T follicular helper cell (primary cell): Measurements from ENCODE around the gene ERBB4.

Source experiments
- DNase-seq: peaks from one replicate; pipeline ENCODE4 v3.0.0-alpha.2; 2020; ENCODE audit warnings: low read depth

ERBB4 gene

DNA sequence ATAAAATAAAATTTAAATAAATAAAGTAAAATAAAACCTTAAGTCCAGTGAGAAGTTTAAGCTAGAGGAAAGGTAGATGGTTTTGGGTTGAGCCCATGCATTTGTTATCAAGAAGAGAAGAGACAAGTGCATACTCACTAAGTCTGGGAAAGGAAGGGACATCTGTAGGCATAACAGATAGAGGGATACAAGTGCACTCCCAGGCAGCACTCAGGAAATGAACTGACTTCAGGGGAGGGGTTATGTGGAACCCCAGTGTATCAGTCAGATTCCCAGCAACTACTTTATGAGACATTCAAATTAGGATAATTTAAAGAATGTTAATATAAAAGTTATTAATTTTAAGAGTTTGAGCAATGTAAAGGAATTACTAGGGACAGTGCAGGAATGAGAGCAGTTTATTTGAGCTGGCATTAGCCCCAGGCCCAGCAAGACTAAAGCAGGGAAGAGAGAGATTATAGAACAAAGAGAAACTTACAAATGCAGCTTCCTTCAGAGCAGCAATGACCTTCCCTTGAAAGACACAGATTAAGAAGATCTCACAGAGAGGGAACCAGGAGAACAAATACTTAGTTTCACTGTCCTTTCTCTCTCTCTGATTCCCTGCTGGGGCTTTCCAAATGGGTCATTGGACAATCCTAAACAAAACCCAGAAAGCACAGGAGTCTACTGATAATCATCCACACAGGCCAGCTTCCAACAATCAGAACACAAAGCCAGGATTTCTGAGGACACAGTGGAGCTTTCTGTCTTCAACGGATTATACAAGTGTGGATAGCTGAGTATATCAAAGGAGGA is 109.7 kb downstream of the ERBB4 start:
- DNase-seq, result no peak

GRCh38 chr2:212427638-212428037 is 111.0 kb downstream of the ERBB4 start:
- DNase-seq, result no peak

- DNase-seq, result no peak
Observed at GRCh38 chr2:212426637-212427412, 111.8 kb downstream of the ERBB4 start.

- DNase-seq, result no peak
Observed at GRCh38 chr2:212424082-212424481, 114.5 kb downstream of the ERBB4 start.

GRCh38 chr2:212423089-212423488 is 115.5 kb downstream of the ERBB4 start:
- DNase-seq, result no peak

GRCh38 chr2:212421556-212422334 is 116.9 kb downstream of the ERBB4 start:
- DNase-seq, result no peak

DNA sequence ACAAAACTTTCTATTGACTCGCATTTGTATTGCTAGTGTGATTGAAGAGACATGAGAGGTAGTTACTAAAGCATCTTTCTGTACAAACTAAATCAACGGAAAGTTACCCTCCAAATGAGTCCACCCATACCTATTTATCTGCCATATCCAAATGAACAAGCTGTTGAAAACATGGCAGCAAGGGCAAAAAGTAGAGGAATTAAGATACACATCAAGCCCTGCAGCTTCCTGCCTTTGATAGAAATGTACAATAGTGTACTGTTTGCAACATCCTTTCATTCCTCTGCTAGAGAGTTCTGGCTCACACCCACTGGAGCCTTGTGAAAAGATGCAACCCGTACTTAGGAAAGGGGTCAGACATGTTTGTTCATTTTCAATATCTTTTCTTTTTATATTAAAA is 122.5 kb downstream of the ERBB4 start:
- no peak for DNase-seq

DNA sequence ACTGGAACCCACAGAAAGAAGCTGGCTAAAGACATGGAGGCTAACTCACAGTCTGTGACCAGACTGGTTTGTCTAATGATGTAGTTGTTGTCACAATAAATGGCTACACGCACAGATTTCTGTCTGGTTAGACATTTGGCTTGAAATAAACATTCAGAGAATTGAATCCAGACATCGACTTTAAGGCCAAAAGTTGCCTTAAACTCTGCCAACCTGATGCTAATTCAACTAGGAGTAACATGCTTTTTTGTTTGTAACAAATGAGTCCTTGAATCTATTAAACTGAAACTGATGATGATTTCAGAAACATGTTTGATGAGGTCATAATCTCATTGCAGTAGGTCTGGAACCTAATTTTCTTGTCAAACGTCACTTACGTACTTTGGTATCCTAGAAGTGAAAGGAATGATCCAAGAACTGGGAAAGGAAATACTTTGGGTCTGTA is 123.8 kb downstream of the ERBB4 start:
- DNase-seq, result no peak

- no peak for DNase-seq
Observed at GRCh38 chr2:212409560-212409959, 129.0 kb downstream of the ERBB4 start.

- DNase-seq, result no peak
Observed at GRCh38 chr2:212408524-212408923, 130.1 kb downstream of the ERBB4 start.

GRCh38 chr2:212406716-212407115 is 131.9 kb downstream of the ERBB4 start:
- DNase-seq, result no peak

GRCh38 chr2:212402316-212402715 is 136.3 kb downstream of the ERBB4 start:
- no peak for DNase-seq

DNA sequence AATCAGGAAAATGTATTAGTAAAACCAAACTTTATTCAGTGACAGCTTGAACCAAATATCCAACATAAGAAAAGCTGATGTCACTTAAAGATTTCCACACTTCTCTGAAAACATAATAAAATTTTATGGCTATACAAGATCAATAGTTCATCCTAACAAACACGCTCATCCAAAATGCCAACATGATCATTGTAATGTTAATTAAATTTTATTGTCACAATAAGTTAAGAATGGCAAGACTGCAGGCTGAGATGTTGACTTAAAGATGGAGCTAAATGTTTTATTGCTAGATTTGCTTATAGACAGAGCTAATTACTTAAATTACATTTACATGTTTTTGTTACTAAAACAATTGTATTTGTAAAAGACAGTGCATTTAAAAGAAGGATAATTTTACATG is 140.3 kb downstream of the ERBB4 start:
- DNase-seq, result no peak

DNA sequence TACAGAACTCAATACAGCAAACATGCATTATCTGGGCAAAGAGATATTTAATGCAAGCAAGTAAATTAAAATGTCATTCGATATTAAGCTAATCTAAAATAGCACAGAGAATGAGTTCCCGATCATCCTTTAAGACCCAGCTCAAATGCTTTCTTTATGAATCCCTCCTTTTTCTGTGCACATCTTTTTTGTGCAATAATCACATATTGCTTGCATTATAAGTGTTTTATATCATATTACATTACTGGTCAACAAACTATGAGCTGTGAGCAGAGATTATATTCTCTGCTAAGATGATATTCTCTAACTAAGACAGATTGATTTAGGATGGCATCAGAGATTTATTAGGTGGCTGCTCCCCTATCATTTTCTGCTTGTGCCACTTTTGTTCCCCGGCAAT is 146.1 kb downstream of the ERBB4 start:
- DNase-seq, result no peak

DNA sequence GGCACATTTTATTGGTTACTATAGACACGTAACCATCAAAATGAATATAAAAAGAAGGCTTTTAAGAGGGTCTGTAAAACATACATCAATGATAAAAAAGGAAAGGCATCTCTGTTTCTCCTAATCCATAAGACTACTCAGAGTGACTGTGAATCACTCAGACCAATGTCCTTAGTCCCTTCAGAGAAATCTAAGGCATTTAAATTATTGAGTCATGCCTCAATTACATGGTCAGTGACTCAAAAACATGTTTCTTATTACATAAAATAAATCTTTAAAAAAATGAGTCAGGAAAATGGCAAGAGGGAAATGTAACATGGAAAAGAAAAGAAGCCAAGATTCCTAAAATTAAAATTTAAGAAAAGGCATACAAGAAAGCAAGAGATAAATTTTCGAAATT is 146.6 kb downstream of the ERBB4 start:
- no peak for DNase-seq

GRCh38 chr2:212387146-212387545 is 151.5 kb downstream of the ERBB4 start:
- no peak for DNase-seq

- DNase-seq, result no peak
Observed at GRCh38 chr2:212385241-212385640, 153.4 kb downstream of the ERBB4 start.

GRCh38 chr2:212384027-212384426 is 154.6 kb downstream of the ERBB4 start:
- no peak for DNase-seq

DNA sequence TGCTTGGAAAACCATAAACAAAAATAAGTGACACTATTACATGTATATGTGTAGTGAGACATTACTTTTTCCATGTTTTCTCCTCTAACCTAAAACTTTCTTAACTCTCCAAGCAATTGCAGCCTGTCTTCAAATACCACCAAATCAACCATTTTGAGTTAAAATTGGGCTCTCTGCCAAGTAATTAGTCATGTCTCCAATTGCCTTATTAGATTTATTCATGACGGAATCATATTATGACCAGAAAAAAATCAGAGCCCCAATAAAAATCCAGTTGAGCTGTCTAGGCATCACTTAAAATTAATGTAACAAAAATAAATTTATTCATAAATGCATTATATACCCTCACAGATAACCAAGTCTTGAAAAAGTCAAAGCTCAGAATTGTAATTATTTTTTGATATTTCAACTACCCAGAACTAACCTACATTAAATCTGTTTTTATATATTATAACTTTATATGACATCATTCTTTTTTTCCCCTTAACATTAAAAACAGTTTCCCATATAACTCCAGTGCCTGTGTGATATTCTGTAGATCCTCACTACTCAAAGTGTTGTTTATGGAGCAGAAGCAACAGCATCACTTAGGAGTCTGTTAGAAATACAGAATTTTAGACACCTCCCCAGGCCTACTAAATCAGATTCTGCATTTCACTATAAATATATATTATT is 157.0 kb downstream of the ERBB4 start:
- DNase-seq, result no peak

DNA sequence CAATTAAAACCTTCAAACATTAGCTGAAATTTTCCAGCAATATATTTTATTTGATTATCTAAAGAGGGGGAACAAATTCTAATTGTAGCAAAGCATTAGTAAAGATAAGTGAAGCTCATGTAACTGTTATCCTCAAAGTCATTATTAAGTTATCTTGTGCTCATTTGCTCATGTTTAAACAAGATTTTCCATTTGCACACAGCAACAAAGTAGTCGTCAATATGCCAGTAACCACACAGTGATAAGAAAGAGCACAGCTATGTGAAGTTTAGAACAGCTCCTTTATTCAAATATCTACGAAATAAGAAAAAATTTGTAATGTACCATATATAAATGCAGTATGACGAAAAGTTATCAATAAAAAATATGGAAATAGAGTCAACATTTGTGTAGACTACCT is 159.5 kb downstream of the ERBB4 start:
- DNase-seq, result no peak

DNA sequence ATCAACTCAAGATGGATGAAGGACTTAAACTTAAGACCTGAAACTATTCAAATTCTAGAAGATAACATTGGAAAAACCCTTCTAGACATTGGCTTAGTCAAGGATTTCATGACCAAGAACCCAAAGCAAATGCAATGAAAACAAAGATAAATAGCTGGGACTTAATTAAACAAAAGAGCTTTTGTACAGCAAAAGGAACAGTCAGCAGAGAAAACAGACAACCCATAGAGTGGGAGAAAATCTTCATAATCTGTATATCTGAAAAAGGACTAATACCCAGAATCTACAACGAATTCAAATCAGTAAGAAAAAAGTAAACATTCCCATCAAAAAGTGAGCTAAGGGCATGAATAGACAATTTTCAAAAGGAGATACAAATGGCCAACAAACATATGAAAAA is 171.2 kb downstream of the ERBB4 start:
- no peak for DNase-seq
